ENCODE results near the gene SGCD.

GRCh38 chr5:156459812-156460385 is 132.9 kb downstream of the SGCD start:
- TF ChIP-seq CTCF (IDR thresholded peaks at IDR 0.05; ENCODE audit: insufficient read depth, low read length), result no peak
- TF ChIP-seq REST (IDR thresholded peaks at IDR 0.05; ENCODE audit: insufficient replicate concordance, low read depth), result no peak
- no peak for TF ChIP-seq GABPA (IDR thresholded peaks at IDR 0.05; ENCODE audit: low read depth)
